ENCODE measurements around the gene TDRD12.
"Not testable (repeated sequence)": the region's sequence is repeated elsewhere in the genome, so short reads cannot be mapped to it uniquely, and the experiment has no call there.

The TDRD12 gene

GRCh38 chr19:32866564-32867265, 147.1 kb downstream of the TDRD12 start:
- DNase-seq (ENCODE audit: low spot score), result no peak

- DNase-seq (ENCODE audit: low spot score), result not testable (repeated sequence)
Observed at GRCh38 chr19:32867436-32867835, 147.9 kb downstream of the TDRD12 start.

- no peak for DNase-seq (ENCODE audit: low spot score)
Observed at GRCh38 chr19:32868206-32868950, 148.8 kb downstream of the TDRD12 start.

GRCh38 chr19:32869369-32869965, 149.9 kb downstream of the TDRD12 start, which contains the start of gene SLC7A9:
Gene SLC7A9, minus strand, starts transcription at chr19:32869767. Its CDS starts 1,233 bp downstream, at chr19:32868534.
- no peak for DNase-seq (ENCODE audit: low spot score)

- DNase-seq (ENCODE audit: low spot score), result no peak
Observed at GRCh38 chr19:32869966-32870573, 150.5 kb downstream of the TDRD12 start.

- DNase-seq (ENCODE audit: low spot score), result no peak
Observed at GRCh38 chr19:32870981-32871451, 151.4 kb downstream of the TDRD12 start.

- DNase-seq (ENCODE audit: low spot score), result no peak
Observed at GRCh38 chr19:32872391-32872790, 152.8 kb downstream of the TDRD12 start.

- DNase-seq (ENCODE audit: low spot score), result no peak
Observed at GRCh38 chr19:32873247-32873959, 153.8 kb downstream of the TDRD12 start.

- DNase-seq (ENCODE audit: low spot score), result no peak
Observed at GRCh38 chr19:32874605-32875004, 155.0 kb downstream of the TDRD12 start.

- no peak for DNase-seq (ENCODE audit: low spot score)
Observed at GRCh38 chr19:32875428-32875827, 155.9 kb downstream of the TDRD12 start.

- DNase-seq (ENCODE audit: low spot score), result no peak
Observed at GRCh38 chr19:32876236-32876918, 156.8 kb downstream of the TDRD12 start.

GRCh38 chr19:32876919-32877285, 157.3 kb downstream of the TDRD12 start:
- no peak for DNase-seq (ENCODE audit: low spot score)
